GM21619 (cell line): ENCODE data around the gene PDE6B.
"Not testable (repeated sequence)": the region's sequence is repeated elsewhere in the genome, so short reads cannot be mapped to it uniquely, and the experiment has no call there.

ENCODE experiments used
- ATAC-seq: cut with Tn5 transposase; IDR thresholded peaks from one replicate; pipeline ENCODE4 v1.9.1; 2021; ENCODE audit not compliant: unreplicated experiment

The PDE6B gene

GRCh38 chr4:669806-670559, 44.6 kb downstream of the PDE6B start:
- ATAC-seq: not testable (repeated sequence)

GRCh38 chr4:671769-672168, 46.4 kb downstream of the PDE6B start:
- no peak for ATAC-seq

GRCh38 chr4:673349-674091, 48.1 kb downstream of the PDE6B start:
- no peak for ATAC-seq

GRCh38 chr4:674172-675035, 49.0 kb downstream of the PDE6B start, which contains the start of the genes ATP5ME and MYL5:
Gene ATP5ME (minus strand): TSS chr4:674276. CDS start chr4:674247, 29 bp downstream.
Gene MYL5 (plus strand): TSS chr4:674542. CDS start chr4:678027, 3,485 bp downstream.
- peak; percentile 74 for ATAC-seq

GRCh38 chr4:675036-675882, 49.9 kb downstream of the PDE6B start:
- peak; percentile 1 for ATAC-seq

- peak; percentile 22 for ATAC-seq
These were observed 50.9 kb downstream of the PDE6B start for GRCh38 chr4:675980-676870.

- ATAC-seq: no peak
These were observed 51.5 kb downstream of the PDE6B start for GRCh38 chr4:676871-677235.

GRCh38 chr4:677431-678293, 52.3 kb downstream of the PDE6B start:
- no peak for ATAC-seq

GRCh38 chr4:678331-679103, 53.1 kb downstream of the PDE6B start:
- no peak for ATAC-seq

- no peak for ATAC-seq
These were observed 53.7 kb downstream of the PDE6B start for GRCh38 chr4:679104-679481.

GRCh38 chr4:679629-680028, 54.3 kb downstream of the PDE6B start:
- ATAC-seq: no peak

- ATAC-seq: no peak
These were observed 54.7 kb downstream of the PDE6B start for GRCh38 chr4:680091-680490.

- peak; percentile 4 for ATAC-seq
These were observed 55.2 kb downstream of the PDE6B start for GRCh38 chr4:680551-680927.

GRCh38 chr4:680928-681645, 55.7 kb downstream of the PDE6B start:
- peak; percentile 32 for ATAC-seq

GRCh38 chr4:681736-682451, 56.5 kb downstream of the PDE6B start:
- no peak for ATAC-seq

- ATAC-seq: no peak
These were observed 57.3 kb downstream of the PDE6B start for GRCh38 chr4:682490-683172.
